Islet of Langerhans (tissue), 1 donor: ENCODE data around the gene SH3PXD2A.
A peak's percentile ranks its signal among the peaks of the same experiment; 100 is the strongest.

Experiments used
- FAIRE-seq: peaks from one replicate; lab custom pipeline; 2011; peaks lifted over from hg19 to GRCh38; lab: Jason Lieb, UNC

The SH3PXD2A gene

GRCh38 chr10:103723557-103723956 is 131.8 kb downstream of the SH3PXD2A start:
- FAIRE-seq, result no peak

DNA sequence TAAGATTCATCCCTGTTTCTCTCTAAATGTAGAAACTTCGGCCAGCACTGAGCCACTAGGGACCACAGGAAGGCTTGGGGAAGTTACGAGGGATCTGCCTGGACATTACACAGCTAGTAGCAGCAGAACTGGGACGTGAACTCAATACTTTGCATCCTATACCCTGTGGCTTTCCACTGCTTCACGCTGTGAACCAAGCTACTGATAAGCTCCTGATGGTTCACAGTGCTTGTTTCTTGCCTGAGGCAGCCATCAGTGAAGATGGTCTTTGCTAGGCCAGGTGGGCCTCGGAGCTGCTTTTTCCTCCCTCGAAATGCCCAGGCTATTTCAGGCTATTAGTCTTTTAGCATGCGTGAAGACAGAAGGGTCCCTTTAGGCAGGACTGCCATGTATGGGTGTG is 132.7 kb downstream of the SH3PXD2A start:
- FAIRE-seq, result no peak

DNA sequence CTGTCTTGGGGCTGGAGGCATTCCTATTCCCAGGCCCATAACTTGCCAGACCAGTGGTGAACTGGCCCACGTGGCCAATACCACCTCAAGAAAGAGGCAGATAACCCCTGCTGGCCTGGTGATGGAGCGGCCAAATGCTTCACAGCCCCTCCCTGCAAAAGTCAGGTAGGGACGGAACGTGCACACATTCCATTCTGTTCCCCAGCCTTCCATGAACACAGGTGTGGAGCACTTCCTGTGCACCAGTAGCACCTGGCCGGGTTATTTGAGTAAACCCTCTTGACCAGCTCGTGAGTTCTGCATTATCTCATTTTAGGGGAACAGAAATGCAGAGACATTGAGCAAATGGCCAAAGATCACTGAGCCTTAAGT is 134.4 kb downstream of the SH3PXD2A start:
- FAIRE-seq, result no peak

DNA sequence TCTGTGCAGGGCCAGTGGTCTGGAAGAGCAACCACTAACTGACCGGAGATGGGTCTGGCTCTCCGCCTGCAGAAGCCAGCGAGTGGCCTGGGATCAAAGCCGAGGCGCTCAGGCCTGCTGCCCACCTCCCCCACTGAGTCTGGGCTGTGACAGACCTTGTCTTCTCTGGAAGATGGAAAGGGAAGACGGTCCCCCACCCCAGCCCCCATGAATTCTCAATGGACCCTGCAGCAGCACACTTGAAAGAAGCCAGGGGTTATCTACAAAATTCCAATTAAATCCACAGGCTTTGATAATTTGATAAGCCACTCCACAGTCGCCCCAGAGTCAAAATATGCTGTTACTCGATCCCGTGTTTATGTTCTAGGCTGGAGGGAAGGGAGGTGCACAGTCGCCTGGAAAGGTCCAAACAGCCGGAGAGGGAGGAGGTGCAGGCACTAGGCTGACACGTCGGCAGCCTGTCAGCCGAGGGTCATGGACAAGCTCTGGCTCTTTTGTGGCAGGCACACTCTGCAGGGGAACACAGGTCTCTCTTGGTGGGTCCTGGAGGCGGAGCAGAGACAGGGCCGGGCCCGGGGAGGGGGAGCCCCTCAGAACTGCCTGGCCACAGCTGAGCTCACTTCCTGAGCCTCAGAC is 134.9 kb downstream of the SH3PXD2A start:
- no peak for FAIRE-seq

DNA sequence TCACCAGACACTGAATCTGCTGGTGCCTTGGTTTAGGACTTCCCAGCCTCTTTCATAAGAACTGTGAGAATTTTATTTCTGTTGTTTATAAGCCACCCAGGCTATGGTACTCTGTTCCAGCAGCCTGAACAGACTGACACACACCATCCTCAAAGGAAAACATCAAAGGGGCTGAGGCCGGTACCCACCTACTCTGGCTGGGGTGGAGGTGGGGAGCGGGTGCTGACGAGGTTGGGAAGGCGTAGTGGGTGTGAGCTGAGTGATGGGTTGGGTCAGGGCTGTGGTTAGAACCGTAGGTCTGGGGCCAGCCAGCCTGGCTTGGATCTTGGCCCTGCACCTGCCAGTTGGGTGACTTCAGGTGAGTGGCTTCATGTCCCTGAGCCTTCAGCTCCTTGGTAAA is 136.3 kb downstream of the SH3PXD2A start:
- FAIRE-seq, result no peak

GRCh38 chr10:103718247-103718620 is 137.1 kb downstream of the SH3PXD2A start:
- FAIRE-seq, result no peak

GRCh38 chr10:103717341-103718246 is 137.8 kb downstream of the SH3PXD2A start:
- FAIRE-seq, result no peak

DNA sequence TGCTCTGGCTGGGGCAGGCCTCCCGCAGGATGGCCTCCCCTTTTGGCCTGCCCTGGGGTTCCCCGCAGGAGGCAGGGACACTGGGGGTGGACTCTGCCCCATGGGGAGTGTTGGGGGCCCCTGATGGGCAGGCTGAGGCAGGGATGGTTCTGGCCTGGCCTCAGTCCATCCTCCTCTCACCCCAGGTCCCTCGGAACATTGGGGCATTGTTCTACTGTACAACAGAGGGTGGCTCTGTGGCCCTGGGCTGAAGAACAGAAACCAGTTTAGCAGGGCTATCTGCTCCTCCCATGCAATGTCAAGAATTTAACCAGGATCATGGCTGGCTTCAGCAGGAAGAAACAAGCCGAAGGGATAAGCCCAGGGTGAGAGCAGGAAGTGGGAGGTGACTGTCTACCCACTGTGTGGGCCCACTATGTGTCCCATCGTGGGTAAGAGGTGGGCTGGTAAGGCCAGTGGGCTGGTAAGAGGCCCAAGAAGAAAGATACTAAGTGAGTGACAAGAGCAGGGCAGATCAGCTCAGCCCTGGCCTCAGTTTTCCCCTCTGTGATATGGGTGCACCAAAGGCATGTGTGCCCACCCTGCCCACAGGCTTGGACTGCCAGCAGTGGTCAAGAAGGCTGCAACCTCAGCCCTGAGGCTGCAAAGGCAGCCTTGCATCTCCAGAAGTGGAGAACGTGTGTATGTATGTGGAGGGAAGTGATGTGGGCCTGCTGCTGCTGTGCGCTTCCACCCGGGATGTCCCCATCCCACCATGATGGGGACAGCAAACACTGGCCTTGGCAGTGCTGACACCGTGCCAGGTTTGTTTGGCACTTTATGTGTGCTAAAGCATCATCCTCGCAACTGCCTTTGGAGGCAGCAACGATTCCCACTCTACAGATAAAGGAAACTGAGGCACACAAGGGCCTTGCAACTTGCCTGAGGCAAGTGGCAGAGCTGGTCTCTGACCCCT is 138.9 kb downstream of the SH3PXD2A start:
- no peak for FAIRE-seq

GRCh38 chr10:103715430-103715829 is 139.9 kb downstream of the SH3PXD2A start:
- FAIRE-seq, result no peak

- FAIRE-seq, result no peak
Measured at GRCh38 chr10:103714232-103714891, 141.0 kb downstream of the SH3PXD2A start.

DNA sequence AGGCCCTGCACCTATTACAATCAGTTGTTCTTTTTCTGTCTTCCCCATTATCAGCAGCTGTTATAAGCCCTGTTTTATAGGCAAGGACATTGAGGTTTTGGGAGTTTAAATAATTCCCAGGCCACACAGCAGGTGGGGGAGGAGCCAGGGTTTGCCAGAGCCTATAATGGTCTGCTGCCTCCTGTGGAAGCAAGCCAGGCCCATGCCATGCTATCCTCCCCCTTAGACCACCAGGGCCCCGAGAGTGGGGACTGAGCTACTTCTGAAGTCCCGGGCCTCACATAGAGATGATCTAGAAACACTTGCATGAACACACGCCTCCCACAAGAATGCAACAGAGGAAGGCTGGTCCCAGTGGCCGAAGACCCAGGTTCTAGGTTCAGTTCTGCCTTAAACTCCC is 141.7 kb downstream of the SH3PXD2A start:
- FAIRE-seq, result no peak

DNA sequence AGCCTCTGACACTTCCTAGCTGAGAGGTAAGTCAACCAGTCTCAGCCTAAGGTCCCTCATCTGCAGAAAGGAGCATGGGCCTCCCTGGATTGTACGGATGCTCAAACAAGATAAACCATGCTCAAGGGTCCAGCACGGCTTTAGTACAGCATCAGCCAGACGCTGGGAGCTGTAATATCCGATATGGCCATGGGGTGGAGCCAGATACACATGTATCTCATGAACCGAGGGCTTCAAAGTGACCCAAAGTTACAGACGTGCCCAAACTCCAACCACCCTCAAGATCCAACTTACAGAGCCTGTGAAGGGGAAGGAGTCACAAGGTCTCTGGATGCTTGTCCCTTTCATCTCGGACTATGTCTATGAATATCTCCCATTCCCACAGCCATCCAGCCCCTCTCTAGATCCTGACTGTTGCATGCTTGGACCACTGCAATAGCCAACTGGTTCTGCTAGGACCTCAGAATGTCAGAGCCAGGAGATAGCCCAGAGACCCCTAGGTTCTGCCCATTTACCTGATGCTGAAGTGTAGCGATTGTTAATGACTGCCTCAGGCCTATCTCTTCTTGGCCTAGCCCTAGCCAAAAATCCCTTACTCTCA is 142.4 kb downstream of the SH3PXD2A start:
- peak; percentile 87 for FAIRE-seq

DNA sequence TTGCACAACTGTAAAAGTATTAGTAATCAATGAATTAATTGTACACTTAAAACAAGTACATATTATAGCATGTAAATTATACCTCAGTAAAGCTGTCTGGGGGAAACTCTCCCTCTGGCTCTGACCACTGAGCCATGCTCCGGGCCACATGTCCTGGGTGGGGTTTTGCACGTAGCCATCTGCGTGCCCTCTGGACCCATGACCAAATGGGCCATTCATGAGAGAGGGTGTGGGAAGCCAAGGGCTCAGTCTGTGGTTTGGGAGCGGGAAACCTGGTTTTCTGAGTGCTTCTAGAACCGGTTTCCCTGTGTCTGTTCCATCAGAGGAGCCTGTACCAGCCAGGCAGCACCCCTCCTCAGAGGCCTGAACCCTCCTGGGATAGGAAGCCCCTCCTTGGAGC is 143.2 kb downstream of the SH3PXD2A start:
- FAIRE-seq, result no peak

DNA sequence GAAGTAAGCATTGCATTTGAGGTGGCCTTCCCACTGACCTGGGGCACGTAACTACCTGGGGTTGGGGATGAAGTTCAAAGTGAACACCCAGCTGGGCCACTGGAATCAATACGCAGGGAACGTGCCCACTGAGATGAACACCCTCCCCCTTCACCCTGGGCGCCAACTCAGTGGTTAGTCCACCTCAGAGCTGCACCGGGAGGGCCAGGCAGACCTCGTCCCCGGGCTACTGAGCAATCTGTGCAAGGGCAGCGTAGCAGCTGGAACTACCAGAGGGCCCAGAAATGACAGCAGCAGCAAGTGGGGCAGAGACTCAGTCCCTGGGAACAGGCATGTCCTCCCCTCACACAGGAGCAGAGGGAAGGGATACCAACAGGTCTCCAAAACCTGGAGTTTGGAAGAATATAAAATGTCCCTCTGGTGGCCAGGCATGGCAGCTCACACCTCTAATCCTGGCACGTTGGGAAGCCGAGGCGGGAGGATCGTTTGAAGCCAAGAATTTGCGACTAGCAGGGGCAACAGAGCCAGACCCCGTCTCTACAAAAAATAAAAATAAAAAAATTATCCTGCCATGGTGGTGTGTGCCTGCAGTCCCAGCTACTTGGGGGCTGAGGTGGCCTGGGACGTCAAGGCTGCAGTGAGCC is 143.9 kb downstream of the SH3PXD2A start:
- no peak for FAIRE-seq

GRCh38 chr10:103710490-103710889 is 144.9 kb downstream of the SH3PXD2A start:
- no peak for FAIRE-seq

- FAIRE-seq, result no peak
Measured at GRCh38 chr10:103709341-103709920, 145.9 kb downstream of the SH3PXD2A start.

DNA sequence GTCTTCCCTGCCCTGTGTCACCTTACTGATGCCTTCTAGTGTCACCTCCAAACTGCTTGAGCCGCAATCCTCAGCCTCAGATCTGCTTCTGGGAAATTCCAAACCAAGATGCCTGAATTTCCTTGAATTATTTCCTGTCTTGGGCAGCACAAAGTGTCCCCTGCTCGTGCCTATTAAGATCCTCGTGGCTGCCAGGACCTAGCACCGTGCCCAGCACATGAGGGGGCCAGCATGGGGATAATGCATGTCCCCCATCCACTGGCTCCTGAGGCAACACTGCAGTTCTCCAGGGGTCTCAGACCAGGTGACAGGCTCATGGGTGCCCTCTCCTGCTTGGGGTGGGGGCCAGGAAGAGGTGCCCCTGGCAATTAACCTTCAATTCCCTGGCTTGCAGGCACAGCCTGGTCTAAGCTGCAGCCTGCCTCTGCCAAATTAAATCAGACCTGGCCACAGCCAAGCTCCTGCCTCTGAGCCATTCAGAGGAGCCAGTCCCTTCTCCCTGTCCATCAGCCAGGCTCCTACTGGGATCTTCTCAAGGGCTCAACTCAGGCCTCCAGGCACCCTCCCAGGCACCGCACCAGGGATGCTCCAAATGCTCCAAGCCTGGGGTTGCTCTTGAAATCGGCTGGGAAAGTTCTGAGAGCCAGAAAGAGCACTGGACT is 146.6 kb downstream of the SH3PXD2A start:
- no peak for FAIRE-seq

DNA sequence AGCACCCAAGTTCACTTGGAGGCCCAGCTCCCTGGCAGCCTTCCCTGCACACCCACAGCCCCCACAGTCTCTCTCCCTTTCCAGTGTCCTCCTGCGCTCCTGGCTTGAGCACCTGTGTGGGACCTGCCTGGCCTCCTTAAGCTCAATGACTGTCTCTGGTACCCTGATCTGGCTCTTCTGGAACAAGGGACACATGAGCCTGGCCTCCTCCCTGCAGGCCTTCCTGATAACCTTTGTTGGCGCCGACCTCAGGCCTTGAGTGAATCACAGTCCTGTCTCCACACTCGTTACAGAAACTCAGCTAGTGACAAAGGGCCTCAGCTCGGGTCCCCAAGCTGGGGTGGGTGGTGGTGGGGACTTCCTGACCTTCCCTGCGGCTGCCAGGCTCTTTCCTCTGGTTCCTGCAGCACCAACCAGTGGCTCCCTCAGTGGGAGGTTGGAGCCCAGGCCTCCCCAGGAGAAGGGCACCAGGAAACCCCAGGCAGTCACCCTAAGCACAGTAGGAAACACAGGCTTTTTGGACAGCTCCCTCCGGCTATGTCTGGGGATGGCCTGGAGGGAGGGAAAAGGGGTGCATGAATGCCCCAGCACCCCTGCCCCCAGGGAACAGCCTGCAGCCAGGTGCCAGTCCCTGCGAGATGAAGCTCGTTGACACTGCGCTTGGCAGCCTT is 147.3 kb downstream of the SH3PXD2A start:
- no peak for FAIRE-seq

DNA sequence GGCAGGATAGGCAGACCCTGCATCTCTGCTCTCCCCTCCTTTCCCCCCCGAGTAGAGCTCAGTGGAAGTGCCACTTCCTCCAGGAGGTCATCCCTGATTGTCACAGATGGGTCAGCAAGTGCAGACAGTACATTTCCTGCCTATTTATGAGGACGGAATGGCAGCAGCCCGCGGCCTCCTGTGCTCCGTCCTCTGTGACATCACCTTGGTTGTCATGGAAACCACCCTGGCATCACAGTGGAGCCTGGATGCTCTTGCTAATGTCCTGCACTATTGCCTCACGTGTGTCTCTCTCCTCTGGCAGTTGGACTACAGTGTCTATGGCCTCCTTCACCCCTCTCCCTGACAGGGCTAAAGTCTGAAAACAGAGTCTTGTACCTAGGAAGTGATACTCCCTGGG is 148.6 kb downstream of the SH3PXD2A start:
- FAIRE-seq, result no peak

GRCh38 chr10:103706047-103706446 is 149.3 kb downstream of the SH3PXD2A start:
- no peak for FAIRE-seq
